A673 (cell line): Measurements from ENCODE around the gene CES3. TPM values are rescaled to one million over a fixed set of nuclear protein-coding genes. Genes with fewer than 3 reads are reported as not detected.
"Not testable (repeated sequence)": the region's sequence is repeated elsewhere in the genome, so short reads cannot be mapped to it uniquely, and the experiment has no call there.

Source experiments
- BruUV-seq: library from RNA; stranded (reverse); fragments of 400-500 nt; replicated peaks from 2 replicates; lab custom pipeline; 2021; lab: Mats Ljungman, UMichigan
- CTCF ChIA-PET: fragments of 300-600 bp; sonication (Branson Sonifier 250); formaldehyde crosslinking; loops from one replicate; lab custom pipeline; 2022; ENCODE audit warnings: antibody characterized with exemption; lab: Charles Lee
- POLR2A ChIA-PET: fragments of 300-600 bp; sonication (Branson Sonifier 250); formaldehyde crosslinking; loops from one replicate; lab custom pipeline; 2022; ENCODE audit warnings: antibody characterized with exemption; ENCODE audit not compliant: low non-redundant PET; lab: Charles Lee
- DNase-seq: peaks from one replicate; pipeline ENCODE4 v3.0.0-alpha.2; 2015; ENCODE audit warnings: low spot score
- H3K27ac ChIP-seq: fragments of 200-600 bp; sonication (generic); 2 replicates; pipeline ENCODE4 v1.5.1; 2016; ENCODE audit warnings: mixed run types, low read depth, mild to moderate bottlenecking, mixed read lengths, antibody characterized with exemption, low read length; ENCODE audit not compliant: poor library complexity, severe bottlenecking
- H3K27me3 ChIP-seq: fragments of 200-600 bp; sonication (generic); replicated peaks from 2 replicates; pipeline ENCODE4 v1.6.1; 2017; ENCODE audit warnings: mixed run types, low read depth, mild to moderate bottlenecking, mixed read lengths, antibody characterized with exemption, low read length; ENCODE audit not compliant: insufficient read depth, poor library complexity
- H3K36me3 ChIP-seq: fragments of 200-600 bp; sonication (generic); 2 replicates; pipeline ENCODE4 v1.6.1; 2016; ENCODE audit warnings: mixed run types, mild to moderate bottlenecking, mixed read lengths, antibody characterized with exemption, low read length; ENCODE audit not compliant: insufficient read depth, poor library complexity, severe bottlenecking
- H3K4me1 ChIP-seq: fragments of 200-600 bp; sonication (generic); 2 replicates; pipeline ENCODE4 v1.6.1; 2017; ENCODE audit warnings: mixed run types, mild to moderate bottlenecking, mixed read lengths, antibody characterized with exemption, low read length; ENCODE audit not compliant: insufficient read depth, poor library complexity, severe bottlenecking
- H3K4me3 ChIP-seq: fragments of 200-600 bp; sonication (generic); 2 replicates; pipeline ENCODE4 v1.5.1; 2016; ENCODE audit warnings: low read depth, mixed run types, mild to moderate bottlenecking, mixed read lengths, low read length; ENCODE audit not compliant: poor library complexity, severe bottlenecking
- H3K9me3 ChIP-seq: fragments of 200-600 bp; sonication (generic); 2 replicates; pipeline ENCODE4 v1.6.1; 2016; ENCODE audit warnings: mixed run types, low read depth, mild to moderate bottlenecking, mixed read lengths, antibody characterized with exemption, low read length; ENCODE audit not compliant: poor library complexity, severe bottlenecking
- CTCF ChIP-seq: fragments of 300-800, 200-600 bp; sonication (generic); conservative IDR thresholded peaks from 2 replicates; pipeline ENCODE4 v1.5.1; 2017; ENCODE audit warnings: low read depth, mild to moderate bottlenecking, antibody characterized with exemption, low read length, moderate library complexity, mixed read lengths
- EZH2 ChIP-seq: fragments of 200-600 bp; sonication (generic); IDR thresholded peaks from 2 replicates; pipeline ENCODE4 v1.6.1; 2017; ENCODE audit warnings: borderline replicate concordance, low read depth, mild to moderate bottlenecking, mixed read lengths, antibody characterized with exemption, low read length; ENCODE audit not compliant: poor library complexity, severe bottlenecking
- intact Hi-C: fragments of 100-400 bp; cut with micrococcal nuclease; formaldehyde crosslinking; loops from one replicate; pipeline ENCODE4 v1.10.0; 2022; ENCODE audit not compliant: unreplicated experiment
- total RNA-seq: library from RNA; stranded (reverse); gene quantifications from 2 replicates; pipeline ENCODE4 v1.2.3, GENCODE V29; 2021

CES3 gene
- total RNA-seq, 1 experiment from 2014 or later, result 3.9 TPM

GRCh38 chr16:66942981-66943380, 18.1 kb upstream of the CES3 start:
- Histone ChIP-seq H3K4me1 (no peaks in the 10 kb centered on the region), H3K27ac (no peak overlapping the region), H3K27me3 (no peaks in the 10 kb centered on the region), H3K36me3 (peaks cover 38% of the 10 kb centered on the region), H3K4me3 (no peak overlapping the region), H3K9me3 (no peaks in the 10 kb centered on the region)
- intact Hi-C loops, result no loop called here
- TF ChIP-seq EZH2, result no peak
- no peak for TF ChIP-seq CTCF
- no TSS peak for BruUV-seq
- POLR2A ChIA-PET, result no interaction called here
- CTCF ChIA-PET, result interaction anchor here (0.6 kb wide), 1 partner anchor 228 kb away, joined by 4 read pairs; the partner anchor contains the start of gene NOL3
- no peak for DNase-seq

GRCh38 chr16:66943426-66944053, 17.5 kb upstream of the CES3 start:
- H3K9me3 ChIP-seq, result no peaks in the 10 kb centered on the region
- no peak overlapping the region for H3K4me3 ChIP-seq
- no peaks in the 10 kb centered on the region for H3K27me3 ChIP-seq
- POLR2A ChIA-PET, result no interaction called here
- CTCF ChIA-PET, result interaction anchor here (0.6 to 0.7 kb wide), 2 partner anchors 217 to 227 kb away, joined by 3 to 4 read pairs; partner anchors contain the start of gene NOL3
- no peak overlapping the region for H3K27ac ChIP-seq
- BruUV-seq, result no TSS peak
- TF ChIP-seq CTCF (no peak), EZH2 (no peak)
- DNase-seq, result no peak
- H3K36me3 ChIP-seq, result peaks cover 38% of the 10 kb centered on the region
- no peaks in the 10 kb centered on the region for H3K4me1 ChIP-seq
- intact Hi-C loops, result no loop called here

- POLR2A ChIA-PET, result no interaction called here
- no peak overlapping the region for H3K27ac ChIP-seq
- no TSS peak for BruUV-seq
Observed at GRCh38 chr16:66944054-66944441, 17.0 kb upstream of the CES3 start.

GRCh38 chr16:66944971-66945370, 16.1 kb upstream of the CES3 start:
- peaks cover 33% of the 10 kb centered on the region for H3K36me3 ChIP-seq
- H3K27me3 ChIP-seq, H3K9me3 ChIP-seq, BruUV-seq, H3K4me1 ChIP-seq, H3K27ac ChIP-seq, POLR2A ChIA-PET, CTCF ChIA-PET, DNase-seq, H3K4me3 ChIP-seq: not testable (repeated sequence)
- intact Hi-C loops, result loop anchor here (5.0 kb wide), 1 partner anchor 48 kb away; no protein-coding TSS in a partner anchor

More at GRCh38 chr16:66944054-66944441, 17.0 kb upstream of the CES3 start:
- Histone ChIP-seq H3K36me3 (peaks cover 37% of the 10 kb centered on the region), H3K9me3 (no peaks in the 10 kb centered on the region), H3K27me3 (no peaks in the 10 kb centered on the region), H3K4me1 (no peaks in the 10 kb centered on the region), H3K4me3 (no peak overlapping the region)
- no peak for DNase-seq
- no peak for TF ChIP-seq EZH2
- no peak for TF ChIP-seq CTCF
- intact Hi-C loops, result no loop called here
- CTCF ChIA-PET, result interaction anchor here (0.7 kb wide), 1 partner anchor 217 kb away, joined by 3 read pairs; no protein-coding TSS in a partner anchor
